HEK293 (cell line): Measurements from ENCODE around the gene GLRA2.

Experiments used
- CTCF ChIA-PET: fragments of 350-600 bp; formaldehyde crosslinking; extraction: SDS; loops from one replicate; lab custom pipeline; 2021; ENCODE audit warnings: antibody characterized with exemption; lab: Yijun Ruan, JAX
- POLR2A ChIA-PET: fragments of 300-600 bp; formaldehyde crosslinking; extraction: SDS; loops from one replicate; lab custom pipeline; 2020; ENCODE audit warnings: antibody characterized with exemption, inconsistent platforms; lab: Yijun Ruan, JAX
- H3K27ac ChIP-seq: fragments of 200-500 bp; sonication (Bioruptor generic); 2 replicates; pipeline ENCODE4 v1.5.1; 2014; ENCODE audit warnings: low read depth, low read length, control low read depth, inconsistent platforms; ENCODE audit errors: extremely low read depth
- H3K36me3 ChIP-seq, 2 experiments: fragments of 200-500 bp in 1 of 2; sonication (Bioruptor generic) in 1 of 2; 1 replicate in 1 of 2; 2 replicates in 1 of 2; pipeline ENCODE4 v1.5.1; 2014 to 2017; ENCODE audit warnings: inconsistent platforms in 2 of 2, low read length in 2 of 2; ENCODE audit not compliant: control insufficient read depth in 2 of 2, insufficient read depth in 1 of 2
- H3K4me1 ChIP-seq: fragments of 200-500 bp; sonication (Bioruptor generic); 2 replicates; pipeline ENCODE4 v1.5.1; 2014; ENCODE audit warnings: mild to moderate bottlenecking, low read length, inconsistent platforms; ENCODE audit not compliant: control insufficient read depth, insufficient read depth
- H3K4me3 ChIP-seq: 2 replicates; pipeline ENCODE4 v1.5.1; 2011; ENCODE audit warnings: low read depth, mild to moderate bottlenecking, control low read depth, low read length, moderate library complexity
- H3K9me3 ChIP-seq: fragments of 200-500 bp; sonication (Bioruptor generic); 2 replicates; pipeline ENCODE4 v1.5.1; 2014; ENCODE audit warnings: low read depth, low read length, inconsistent platforms; ENCODE audit not compliant: control insufficient read depth, insufficient read depth
- GFI1B ChIP-seq: fragments of 450-650 bp; formaldehyde crosslinking; IDR thresholded peaks from 2 replicates; pipeline ENCODE4 v1.5.1; 2016; ENCODE audit warnings: missing biosample characterization, missing genetic modification characterization
- HOXA7 ChIP-seq: sonication (generic); formaldehyde crosslinking; IDR thresholded peaks from 2 replicates; pipeline ENCODE4 v1.8.1; 2022; ENCODE audit warnings: missing genetic modification reagents, borderline replicate concordance
- MYNN ChIP-seq: fragments of 450-650 bp; formaldehyde crosslinking; IDR thresholded peaks from 2 replicates; pipeline ENCODE4 v1.5.1; 2016; ENCODE audit warnings: missing biosample characterization, missing genetic modification characterization, borderline replicate concordance
- MZF1 ChIP-seq: fragments of 450-650 bp; formaldehyde crosslinking; IDR thresholded peaks from 2 replicates; pipeline ENCODE4 v1.5.1; 2017; ENCODE audit warnings: missing biosample characterization, missing genetic modification characterization, borderline replicate concordance
- PRDM1 ChIP-seq: fragments of 450-650 bp; formaldehyde crosslinking; IDR thresholded peaks from 2 replicates; pipeline ENCODE4; 2016; ENCODE audit warnings: missing biosample characterization, missing genetic modification characterization
- SCRT2 ChIP-seq: fragments of 450-650 bp; formaldehyde crosslinking; IDR thresholded peaks from 2 replicates; pipeline ENCODE4 v1.5.1; 2016; ENCODE audit warnings: missing biosample characterization, missing genetic modification characterization
- SP3 ChIP-seq: fragments of 450-650 bp; formaldehyde crosslinking; IDR thresholded peaks from 2 replicates; pipeline ENCODE4 v1.5.1; 2016; ENCODE audit warnings: missing biosample characterization, missing genetic modification characterization
- ZBTB20 ChIP-seq: fragments of 450-650 bp; formaldehyde crosslinking; IDR thresholded peaks from 2 replicates; pipeline ENCODE4 v1.5.1; 2016; ENCODE audit warnings: missing biosample characterization, missing genetic modification characterization
- ZNF114 ChIP-seq: fragments of 450-650 bp; formaldehyde crosslinking; IDR thresholded peaks from 2 replicates; pipeline ENCODE4 v1.5.0; 2017; ENCODE audit warnings: missing biosample characterization, missing genetic modification characterization
- ZNF132 ChIP-seq: fragments of 450-650 bp; formaldehyde crosslinking; IDR thresholded peaks from 2 replicates; pipeline ENCODE4 v1.5.1; 2017; ENCODE audit warnings: missing biosample characterization, missing genetic modification characterization, borderline replicate concordance
- ZNF140 ChIP-seq: fragments of 450-650 bp; formaldehyde crosslinking; IDR thresholded peaks from 2 replicates; pipeline ENCODE4 v1.5.1; 2016; ENCODE audit warnings: missing biosample characterization, missing genetic modification characterization
- ZNF155 ChIP-seq: fragments of 450-650 bp; formaldehyde crosslinking; IDR thresholded peaks from 2 replicates; pipeline ENCODE4 v1.5.1; 2016; ENCODE audit warnings: missing biosample characterization, missing genetic modification characterization
- ZNF248 ChIP-seq: fragments of 450-650 bp; formaldehyde crosslinking; IDR thresholded peaks from 2 replicates; pipeline ENCODE4 v1.5.1; 2017; ENCODE audit warnings: missing biosample characterization, missing genetic modification characterization
- ZNF311 ChIP-seq: fragments of 450-650 bp; formaldehyde crosslinking; IDR thresholded peaks from 2 replicates; pipeline ENCODE4 v1.5.1; 2017; ENCODE audit warnings: missing biosample characterization, missing genetic modification characterization, borderline replicate concordance
- ZNF404 ChIP-seq: fragments of 450-650 bp; formaldehyde crosslinking; IDR thresholded peaks from 2 replicates; pipeline ENCODE4 v1.5.1; 2017; ENCODE audit warnings: missing biosample characterization, missing genetic modification characterization
- ZNF48 ChIP-seq: fragments of 450-650 bp; formaldehyde crosslinking; IDR thresholded peaks from 2 replicates; pipeline ENCODE4 v1.5.1; 2016; ENCODE audit warnings: missing biosample characterization, missing genetic modification characterization
- ZNF510 ChIP-seq: fragments of 450-650 bp; formaldehyde crosslinking; IDR thresholded peaks from 2 replicates; pipeline ENCODE4 v1.5.1; 2018; ENCODE audit warnings: mild to moderate bottlenecking, missing genetic modification characterization, missing biosample characterization; ENCODE audit not compliant: insufficient replicate concordance
- ZNF558 ChIP-seq: fragments of 450-650 bp; formaldehyde crosslinking; IDR thresholded peaks from 2 replicates; pipeline ENCODE4 v1.5.1; 2016; ENCODE audit warnings: missing biosample characterization, missing genetic modification characterization
- ZNF664 ChIP-seq: fragments of 450-650 bp; formaldehyde crosslinking; IDR thresholded peaks from 2 replicates; pipeline ENCODE4 v1.5.1; 2016; ENCODE audit warnings: missing biosample characterization, missing genetic modification characterization
- TF ChIP-seq, protein P1 (sequence below): fragments of 450-650 bp; formaldehyde crosslinking; IDR thresholded peaks from 2 replicates; pipeline ENCODE4 v1.5.1; 2017; ENCODE audit warnings: missing biosample characterization, missing genetic modification characterization
- TF ChIP-seq, protein P2 (sequence below): fragments of 450-650 bp; formaldehyde crosslinking; IDR thresholded peaks from 2 replicates; pipeline ENCODE4 v1.5.1; 2017; ENCODE audit warnings: missing biosample characterization, mild to moderate bottlenecking, missing genetic modification characterization, moderate library complexity
- TF ChIP-seq, protein P3 (sequence below): fragments of 450-650 bp; formaldehyde crosslinking; IDR thresholded peaks from 2 replicates; pipeline ENCODE4 v1.5.1; 2016; ENCODE audit warnings: missing biosample characterization, missing genetic modification characterization
- TF ChIP-seq, protein P4 (sequence below): fragments of 450-650 bp; formaldehyde crosslinking; IDR thresholded peaks from 2 replicates; pipeline ENCODE4 v1.5.1; 2016; ENCODE audit warnings: missing biosample characterization, missing genetic modification characterization

Gene GLRA2

DNA sequence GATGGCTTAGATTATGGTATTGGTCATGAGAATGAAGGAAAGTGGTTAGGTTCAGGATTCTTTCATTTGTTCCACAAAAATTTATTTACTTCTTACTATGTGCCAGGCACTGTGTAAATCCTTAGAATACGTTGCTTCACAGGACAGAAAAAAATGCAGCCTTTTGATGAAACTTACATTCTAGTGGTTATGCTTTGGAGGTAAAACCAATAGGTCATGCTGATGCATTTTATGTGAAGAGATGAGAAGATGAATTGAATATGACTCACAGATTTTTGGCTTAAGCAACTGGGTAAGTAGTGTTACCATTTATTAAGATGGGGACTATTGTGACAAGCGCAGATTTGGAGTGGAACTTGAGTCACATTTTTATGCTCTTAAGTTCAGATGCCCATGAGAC lies 165.3 kb downstream of the GLRA2 start:
- no peak overlapping the region for H3K27ac ChIP-seq
- TF ChIP-seq, protein P1, sequence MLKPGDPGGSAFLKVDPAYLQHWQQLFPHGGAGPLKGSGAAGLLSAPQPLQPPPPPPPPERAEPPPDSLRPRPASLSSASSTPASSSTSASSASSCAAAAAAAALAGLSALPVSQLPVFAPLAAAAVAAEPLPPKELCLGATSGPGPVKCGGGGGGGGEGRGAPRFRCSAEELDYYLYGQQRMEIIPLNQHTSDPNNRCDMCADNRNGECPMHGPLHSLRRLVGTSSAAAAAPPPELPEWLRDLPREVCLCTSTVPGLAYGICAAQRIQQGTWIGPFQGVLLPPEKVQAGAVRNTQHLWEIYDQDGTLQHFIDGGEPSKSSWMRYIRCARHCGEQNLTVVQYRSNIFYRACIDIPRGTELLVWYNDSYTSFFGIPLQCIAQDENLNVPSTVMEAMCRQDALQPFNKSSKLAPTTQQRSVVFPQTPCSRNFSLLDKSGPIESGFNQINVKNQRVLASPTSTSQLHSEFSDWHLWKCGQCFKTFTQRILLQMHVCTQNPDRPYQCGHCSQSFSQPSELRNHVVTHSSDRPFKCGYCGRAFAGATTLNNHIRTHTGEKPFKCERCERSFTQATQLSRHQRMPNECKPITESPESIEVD: no peak
- TF ChIP-seq MYNN (tag by site-specific recombination) (no peak), ZNF114 (tag by site-specific recombination) (no peak), ZNF48 (no peak), ZNF248 (tag by site-specific recombination) (no peak), ZBTB20 (no peak)
- POLR2A ChIA-PET: no interaction called here
- CTCF ChIA-PET: no interaction called here
- no peaks in the 10 kb centered on the region for H3K9me3 ChIP-seq
- H3K4me1 ChIP-seq: no peaks in the 10 kb centered on the region
- no peak overlapping the region for H3K4me3 ChIP-seq
- H3K36me3 ChIP-seq: no peaks in the 10 kb centered on the region

DNA sequence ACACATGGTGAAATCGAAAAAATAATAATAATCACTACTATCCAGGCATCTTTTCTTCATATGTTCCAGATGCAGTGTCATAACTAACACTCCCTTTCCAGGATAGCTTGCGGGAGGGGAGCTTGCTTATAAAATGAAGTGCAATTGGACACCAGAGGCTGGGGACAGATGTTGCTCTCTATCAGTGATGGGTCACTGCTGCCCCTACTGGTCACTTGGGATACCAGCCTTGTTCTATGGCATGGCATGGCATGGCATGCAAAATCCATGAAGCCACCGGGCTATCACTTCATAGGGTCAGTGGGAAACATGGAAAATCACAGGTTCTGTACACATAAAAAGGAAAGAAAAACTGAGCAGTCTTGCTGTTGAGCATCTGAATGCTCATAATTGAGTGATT lies 168.1 kb downstream of the GLRA2 start:
- H3K4me3 ChIP-seq: no peak overlapping the region
- no peaks in the 10 kb centered on the region for H3K4me1 ChIP-seq
- H3K27ac ChIP-seq: no peak overlapping the region
- CTCF ChIA-PET: interaction anchor here (0.6 to 1.3 kb wide), 7 partner anchors 11 to 162 kb away, joined by 3 to 6 read pairs (median 3); no protein-coding TSS in a partner anchor
- no peak for TF ChIP-seq ZNF404 (tag by site-specific recombination)
- TF ChIP-seq, protein P2, sequence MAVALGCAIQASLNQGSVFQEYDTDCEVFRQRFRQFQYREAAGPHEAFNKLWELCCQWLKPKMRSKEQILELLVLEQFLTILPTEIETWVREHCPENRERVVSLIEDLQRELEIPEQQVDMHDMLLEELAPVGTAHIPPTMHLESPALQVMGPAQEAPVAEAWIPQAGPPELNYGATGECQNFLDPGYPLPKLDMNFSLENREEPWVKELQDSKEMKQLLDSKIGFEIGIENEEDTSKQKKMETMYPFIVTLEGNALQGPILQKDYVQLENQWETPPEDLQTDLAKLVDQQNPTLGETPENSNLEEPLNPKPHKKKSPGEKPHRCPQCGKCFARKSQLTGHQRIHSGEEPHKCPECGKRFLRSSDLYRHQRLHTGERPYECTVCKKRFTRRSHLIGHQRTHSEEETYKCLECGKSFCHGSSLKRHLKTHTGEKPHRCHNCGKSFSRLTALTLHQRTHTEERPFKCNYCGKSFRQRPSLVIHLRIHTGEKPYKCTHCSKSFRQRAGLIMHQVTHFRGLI: no peak
- no peak for TF ChIP-seq SP3
- TF ChIP-seq, protein P3, sequence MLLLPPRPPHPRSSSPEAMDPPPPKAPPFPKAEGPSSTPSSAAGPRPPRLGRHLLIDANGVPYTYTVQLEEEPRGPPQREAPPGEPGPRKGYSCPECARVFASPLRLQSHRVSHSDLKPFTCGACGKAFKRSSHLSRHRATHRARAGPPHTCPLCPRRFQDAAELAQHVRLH (tag by site-specific recombination): no peak
- no peak for TF ChIP-seq GFI1B (tag by site-specific recombination)
- no peak for TF ChIP-seq ZNF140 (tag by site-specific recombination)
- TF ChIP-seq ZNF510 (tag by site-specific recombination): no peak
- TF ChIP-seq HOXA7 (CRISPR knock-in tag): no peak
- TF ChIP-seq ZNF132 (tag by site-specific recombination): no peak
- TF ChIP-seq MZF1 (tag by site-specific recombination): no peak
- TF ChIP-seq ZNF558 (tag by site-specific recombination): no peak
- H3K9me3 ChIP-seq: no peaks in the 10 kb centered on the region
- H3K36me3 ChIP-seq: no peaks in the 10 kb centered on the region
- POLR2A ChIA-PET: no interaction called here

DNA sequence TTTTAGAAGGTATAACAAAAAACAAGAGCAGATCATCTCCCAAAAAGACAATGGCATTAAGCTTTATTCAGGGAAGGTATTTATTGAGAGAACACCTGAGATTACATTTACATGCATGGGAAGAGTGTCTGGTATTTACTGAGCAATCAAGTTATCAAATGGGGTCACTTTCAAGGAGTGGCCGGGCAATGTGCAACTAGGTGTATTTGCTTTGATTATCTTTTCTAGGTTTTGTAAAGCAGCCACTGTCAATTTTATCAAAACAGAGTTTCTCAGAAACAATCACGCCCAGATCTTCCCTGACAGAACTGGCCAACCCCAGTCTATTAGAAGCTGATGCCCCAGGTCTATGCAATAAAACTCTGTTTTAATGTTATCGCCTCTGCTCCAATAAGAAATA lies 169.5 kb downstream of the GLRA2 start:
- Histone ChIP-seq H3K9me3 (no peaks in the 10 kb centered on the region), H3K36me3 (no peaks in the 10 kb centered on the region), H3K4me3 (no peak overlapping the region), H3K27ac (no peak overlapping the region), H3K4me1 (no peaks in the 10 kb centered on the region)
- ChIA-PET POLR2A (no interaction called here), CTCF (no interaction called here)
- no peak for TF ChIP-seq ZNF311 (tag by site-specific recombination)
- no peak for TF ChIP-seq SCRT2 (tag by site-specific recombination)
- TF ChIP-seq ZNF155 (tag by site-specific recombination): no peak
- TF ChIP-seq ZNF664 (tag by site-specific recombination): no peak
- TF ChIP-seq PRDM1 (tag by site-specific recombination): no peak
- TF ChIP-seq, protein P4, sequence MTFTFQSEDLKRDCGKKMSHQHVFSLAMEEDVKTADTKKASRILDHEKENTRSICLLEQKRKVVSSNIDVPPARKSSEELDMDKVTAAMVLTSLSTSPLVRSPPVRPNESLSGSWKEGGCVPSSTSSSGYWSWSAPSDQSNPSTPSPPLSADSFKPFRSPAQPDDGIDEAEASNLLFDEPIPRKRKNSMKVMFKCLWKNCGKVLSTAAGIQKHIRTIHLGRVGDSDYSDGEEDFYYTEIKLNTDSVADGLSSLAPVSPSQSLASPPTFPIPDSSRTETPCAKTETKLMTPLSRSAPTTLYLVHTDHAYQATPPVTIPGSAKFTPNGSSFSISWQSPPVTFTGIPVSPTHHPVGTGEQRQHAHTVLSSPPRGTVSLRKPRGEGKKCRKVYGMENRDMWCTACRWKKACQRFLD: no peak
- TF ChIP-seq, protein P1: no peak
- no peak for TF ChIP-seq SP3
